ENCODE data around the gene SART1.
"Not testable (repeated sequence)": the region's sequence is repeated elsewhere in the genome, so short reads cannot be mapped to it uniquely, and the experiment has no call there.

The SART1 gene

GRCh38 chr11:66008095-66008467 is 46.5 kb downstream of the SART1 start:
- H3K4me3 ChIP-seq (ENCODE audit: low read depth, low read length) = no peak overlapping the region
- TF ChIP-seq MAX (IDR thresholded peaks at IDR 0.05; ENCODE audit: low read depth, low read length) (no peak), POLR2A (IDR thresholded peaks at IDR 0.05; ENCODE audit: extremely low read depth, insufficient read length) (no peak), CTCF (IDR thresholded peaks at IDR 0.05; ENCODE audit: low read depth, low read length) (no peak), MYC (IDR thresholded peaks at IDR 0.05; ENCODE audit: low read depth, low read length) (no peak)
- no peak for DNase-seq (ENCODE audit: low read depth)

- no peak for TF ChIP-seq CTCF (IDR thresholded peaks at IDR 0.05; ENCODE audit: low read depth, low read length)
- TF ChIP-seq MYC (IDR thresholded peaks at IDR 0.05; ENCODE audit: low read depth, low read length) = no peak
- no peak for TF ChIP-seq POLR2A (IDR thresholded peaks at IDR 0.05; ENCODE audit: extremely low read depth, insufficient read length)
- no peak for TF ChIP-seq MAX (IDR thresholded peaks at IDR 0.05; ENCODE audit: low read depth, low read length)
- H3K4me3 ChIP-seq (ENCODE audit: low read depth, low read length) = no peak overlapping the region
- DNase-seq (ENCODE audit: low read depth) = peak; percentile 33
These were observed 47.1 kb downstream of the SART1 start for GRCh38 chr11:66008468-66009101.

- not testable (repeated sequence) for H3K4me3 ChIP-seq (ENCODE audit: low read depth, low read length); DNase-seq (ENCODE audit: low read depth)
These were observed 48.5 kb downstream of the SART1 start for GRCh38 chr11:66010036-66010435.

- DNase-seq (ENCODE audit: low read depth) = no peak
- no peak for TF ChIP-seq CTCF (IDR thresholded peaks at IDR 0.05; ENCODE audit: low read depth, low read length)
- no peak for TF ChIP-seq POLR2A (IDR thresholded peaks at IDR 0.05; ENCODE audit: extremely low read depth, insufficient read length)
- TF ChIP-seq MYC (IDR thresholded peaks at IDR 0.05; ENCODE audit: low read depth, low read length) = no peak
- TF ChIP-seq MAX (IDR thresholded peaks at IDR 0.05; ENCODE audit: low read depth, low read length) = no peak
- no peak overlapping the region for H3K4me3 ChIP-seq (ENCODE audit: low read depth, low read length)
These were observed 49.8 kb downstream of the SART1 start for GRCh38 chr11:66011239-66011784.

- no peak within 1 kb of the TSS for H3K4me3 ChIP-seq (ENCODE audit: low read depth, low read length)
- TF ChIP-seq POLR2A (IDR thresholded peaks at IDR 0.05; ENCODE audit: extremely low read depth, insufficient read length) (no peak), MYC (IDR thresholded peaks at IDR 0.05; ENCODE audit: low read depth, low read length) (no peak), CTCF (IDR thresholded peaks at IDR 0.05; ENCODE audit: low read depth, low read length) (no peak), MAX (IDR thresholded peaks at IDR 0.05; ENCODE audit: low read depth, low read length) (no peak)
- DNase-seq (ENCODE audit: low read depth) = no peak
These were observed 50.3 kb downstream of the SART1 start, which contains the start of gene CST6 for GRCh38 chr11:66011785-66012303. CST6 (plus strand) TSS chr11:66012008; CDS start chr11:66012045, 37 bp downstream.

- DNase-seq (ENCODE audit: low read depth) = no peak
- no peak for TF ChIP-seq CTCF (IDR thresholded peaks at IDR 0.05; ENCODE audit: low read depth, low read length)
- TF ChIP-seq MYC (IDR thresholded peaks at IDR 0.05; ENCODE audit: low read depth, low read length) = no peak
- no peak for TF ChIP-seq POLR2A (IDR thresholded peaks at IDR 0.05; ENCODE audit: extremely low read depth, insufficient read length)
These were observed 50.9 kb downstream of the SART1 start for GRCh38 chr11:66012371-66012945.

More at GRCh38 chr11:66012371-66012945, 50.9 kb downstream of the SART1 start:
- no peak overlapping the region for H3K4me3 ChIP-seq (ENCODE audit: low read depth, low read length)

Measured in NB4 (cell line).